ENCODE results near the gene TNIK.

GRCh38 chr3:171465763-171466162 lies 5.6 kb upstream of the TNIK start:
- TF ChIP-seq MNT (IDR thresholded peaks at IDR 0.05) (no peak), POLR2G (IDR thresholded peaks at IDR 0.05; ENCODE audit: low read depth, low read length) (no peak), ZNF850 (CRISPR knock-in tag; conservative IDR thresholded peaks at IDR 0.05) (no peak), HDAC2 (CRISPR knock-in tag; IDR thresholded peaks at IDR 0.05) (no peak), FOXJ3 (CRISPR knock-in tag; IDR thresholded peaks at IDR 0.05; ENCODE audit: borderline replicate concordance) (no peak), MED8 (CRISPR knock-in tag; IDR thresholded peaks at IDR 0.05; ENCODE audit: insufficient replicate concordance) (no peak), FOXP1 (IDR thresholded peaks at IDR 0.05) (no peak), FOXP1 (CRISPR knock-in tag; IDR thresholded peaks at IDR 0.05) (no peak), ATF3 (CRISPR knock-in tag; IDR thresholded peaks at IDR 0.05) (no peak), FOXK2 (IDR thresholded peaks at IDR 0.05) (no peak), BRCA1 (CRISPR knock-in tag; IDR thresholded peaks at IDR 0.05) (no peak), YEATS2 (CRISPR knock-in tag; IDR thresholded peaks at IDR 0.05; ENCODE audit: borderline replicate concordance) (no peak), MTA3 (CRISPR knock-in tag; IDR thresholded peaks at IDR 0.05) (no peak), SMARCC2 (IDR thresholded peaks at IDR 0.05) (no peak)

All from HepG2 (cell line).